HepG2 (cell line): Measurements from ENCODE around the gene RAD9A. TPM values are rescaled to one million over a fixed set of nuclear protein-coding genes. Genes with fewer than 3 reads are reported as not detected.

Experiments
- ATAC-seq: fragments of 200-7000 bp; cut with Tn5 transposase; 3 replicates; pipeline ENCODE4 v1.9.1; 2020; ENCODE audit warnings: mild to moderate bottlenecking, moderate library complexity
- BruUV-seq: library from RNA; stranded (reverse); fragments of 400-500 nt; replicated peaks from 2 replicates; lab custom pipeline; 2021; lab: Mats Ljungman, UMichigan
- CTCF ChIA-PET: fragments of 300-600 bp; formaldehyde crosslinking; extraction: SDS; loops from one replicate; lab custom pipeline; 2021; ENCODE audit warnings: low total read pairs, inconsistent platforms, low intra/inter-chr PET ratio; lab: Yijun Ruan, JAX
- POLR2A ChIA-PET: fragments of 350-600 bp; sonication (Branson Sonifier 250); formaldehyde crosslinking; loops from one replicate; lab custom pipeline; 2020; ENCODE audit warnings: antibody characterized with exemption, inconsistent platforms; lab: Yijun Ruan, JAX
- DNase-seq: peaks from one replicate; pipeline ENCODE4 v3.0.0-alpha.2; 2015; ENCODE audit warnings: low spot score
- FAIRE-seq: peaks from 3 replicates; lab custom pipeline; 2011; peaks lifted over from hg19 to GRCh38; lab: Jason Lieb, UNC
- H2AFZ ChIP-seq: one replicate; pipeline ENCODE4 v1.6.1; 2011; ENCODE audit warnings: low read length, inconsistent platforms
- H3K27ac ChIP-seq: fragments of 300-600 bp; 3 replicates; pipeline ENCODE4 v1.8.0; 2011; ENCODE audit warnings: mixed run types, mild to moderate bottlenecking, mixed read lengths, low read length, inconsistent platforms; ENCODE audit not compliant: insufficient read depth; ENCODE audit errors: extremely low read length
- H3K27me3 ChIP-seq, 2 experiments: fragments of 200-600 bp in 1 of 2; 2 replicates in 1 of 2; 3 replicates in 1 of 2; pipeline versions ENCODE4 v1.6.0 to v1.8.0; 2011; ENCODE audit warnings: low read length in 2 of 2, mild to moderate bottlenecking in 2 of 2, moderate library complexity in 2 of 2, inconsistent platforms in 1 of 2; ENCODE audit not compliant: insufficient read depth in 2 of 2, control insufficient read depth in 1 of 2
- H3K36me3 ChIP-seq, 2 experiments: fragments of 200-600 bp in 1 of 2; replicated peaks in 1 of 2; 2 replicates in 1 of 2; 3 replicates in 1 of 2; pipeline versions ENCODE4 v1.5.1 to v1.8.0; 2011; ENCODE audit warnings: low read length in 2 of 2, inconsistent platforms in 1 of 2; ENCODE audit not compliant: insufficient read depth in 2 of 2, control insufficient read depth in 1 of 2
- H3K4me1 ChIP-seq: 2 replicates; pipeline ENCODE4 v1.5.1; 2012; ENCODE audit warnings: low read length, inconsistent platforms; ENCODE audit not compliant: insufficient read depth
- H3K4me2 ChIP-seq: 2 replicates; pipeline ENCODE4 v1.6.0; 2011; ENCODE audit warnings: low read depth, low read length, inconsistent platforms
- H3K4me3 ChIP-seq, 3 experiments: fragments of 200-600 bp in 1 of 3; sonication (generic), shearing (Covaris generic) in 1 of 3; replicated peaks in 1 of 3; 2 replicates each; pipeline ENCODE4 v1.5.1; 2011 to 2016; ENCODE audit warnings: low read length in 3 of 3, inconsistent platforms in 2 of 3, low read depth in 2 of 3, mild to moderate bottlenecking in 2 of 3, control low read depth in 1 of 3, mixed read lengths in 1 of 3; ENCODE audit not compliant: insufficient read depth in 1 of 3
- H3K79me2 ChIP-seq: one replicate; pipeline ENCODE4 v1.6.1; 2011; ENCODE audit warnings: low read length, inconsistent platforms; ENCODE audit not compliant: insufficient read depth
- H3K9ac ChIP-seq: 2 replicates; pipeline ENCODE4 v1.6.0; 2011; ENCODE audit warnings: mild to moderate bottlenecking, low read depth, low read length, inconsistent platforms; ENCODE audit not compliant: insufficient read depth
- H3K9me3 ChIP-seq: 2 replicates; pipeline ENCODE4 v1.5.1; 2012; ENCODE audit warnings: mild to moderate bottlenecking, low read length
- H4K20me1 ChIP-seq: 2 replicates; pipeline ENCODE4 v1.6.0; 2011; ENCODE audit warnings: inconsistent platforms, mild to moderate bottlenecking, low read length, moderate library complexity; ENCODE audit not compliant: insufficient read depth
- FOSL2 ChIP-seq: sonication (generic); formaldehyde crosslinking; IDR thresholded peaks from 2 replicates; pipeline ENCODE4 v1.4.0; 2020; ENCODE audit warnings: missing genetic modification reagents
- HNRNPL ChIP-seq: fragments of 200-400 bp; formaldehyde crosslinking; IDR thresholded peaks from 2 replicates; pipeline ENCODE4 v1.6.1; 2017; ENCODE audit warnings: mild to moderate bottlenecking, low read depth, low read length
- MAFG ChIP-seq: sonication (generic); formaldehyde crosslinking; IDR thresholded peaks from 2 replicates; pipeline ENCODE4 v1.5.1; 2020; ENCODE audit warnings: mild to moderate bottlenecking, missing genetic modification reagents
- POGK ChIP-seq: sonication (generic); formaldehyde crosslinking; conservative IDR thresholded peaks from 2 replicates; pipeline ENCODE4 v1.8.0; 2022; ENCODE audit warnings: mild to moderate bottlenecking, moderate library complexity, missing genetic modification reagents
- ZBTB49 ChIP-seq: sonication (generic); formaldehyde crosslinking; IDR thresholded peaks from 2 replicates; pipeline ENCODE4 v1.4.0; 2020; ENCODE audit warnings: missing genetic modification reagents, borderline replicate concordance
- ZNF263 ChIP-seq: sonication (generic); formaldehyde crosslinking; IDR thresholded peaks from 2 replicates; pipeline ENCODE4 v1.4.0; 2020; ENCODE audit warnings: missing genetic modification reagents
- ZNF687 ChIP-seq: sonication (generic); formaldehyde crosslinking; IDR thresholded peaks from 2 replicates; pipeline ENCODE4 v1.5.1; 2020; ENCODE audit warnings: mild to moderate bottlenecking, missing genetic modification reagents, moderate library complexity
- WGBS: methylation state at CpG from one replicate; pipeline ENCODE4 v1.1.6; 2017; ENCODE audit warnings: low lambda C conversion rate; 5-methylcytosine and 5-hydroxymethylcytosine counted together
- in situ Hi-C: cut with HindIII; loops from 2 replicates; pipeline ENCODE4 v1.10.0; 2017; ENCODE audit warnings: low pct_unique_long_range_greater_than_20kb; ENCODE audit not compliant: extremely low pct_ligation_motif_present
- intact Hi-C: fragments of 100-400 bp; cut with micrococcal nuclease; formaldehyde crosslinking; loops from one replicate; pipeline ENCODE4 v1.10.0; 2022; ENCODE audit not compliant: unreplicated experiment
- polyA plus RNA-seq, 8 experiments: library from polyadenylated mRNA; depleted of rRNA in 3 of 8; stranded (reverse) in 7 of 8; unstranded in 1 of 8; fragments of >200 nt; fragmentation: Illumina TruSeq in 4 of 8; extraction: Trizol in 4 of 8; gene quantifications; 2 replicates each; pipeline versions ENCODE4 v1.2.1 to v1.2.3, GENCODE V29; 2011 to 2016; ENCODE audit warnings: low read depth in 4 of 8, missing spikeins in 1 of 8, mixed read lengths in 1 of 8; ENCODE audit not compliant: insufficient read depth in 1 of 8
- total RNA-seq, 5 experiments: library from RNA; depleted of rRNA; stranded (reverse); fragments of >200 nt; fragmentation: Illumina TruSeq; extraction: Trizol; gene quantifications; 2 replicates each; pipeline ENCODE4 v1.2.3, GENCODE V29; 2016; ENCODE audit warnings: low read depth in 1 of 5

Gene RAD9A
- total and polyA plus RNA-seq, 2 of the 13 experiments (the other 11 are each of a cell fraction or from before 2014, with no cell fraction given) = 10.1 to 15.7 TPM

- Histone ChIP-seq H3K4me3 (peak overlapping the region in 1 of 3 experiments; percentile 47; a peak in 2 of 6 replicates), H3K9me3 (no peaks in the 10 kb centered on the region), H3K4me1 (peaks cover 36% of the 10 kb centered on the region), H2AFZ (no peak overlapping the region), H3K27me3 (peaks cover 2 to 29% of the 10 kb centered on the region in 2 experiments; a peak in 3 of 5 replicates), H3K79me2 (no peaks in the 10 kb centered on the region), H3K36me3 (no peaks in the 10 kb centered on the region), H3K9ac (0 out of 2 replicates have a peak overlapping the region, but pooled peaks have one; percentile 5), H4K20me1 (no peaks in the 10 kb centered on the region), H3K27ac (no peak overlapping the region), H3K4me2 (peak overlapping the region; percentile 45; the same call in 1 of the 2 replicates)
- DNase-seq = no peak
- POLR2A ChIA-PET = interaction anchor here (0.5 to 18.5 kb wide), 2 partner anchors 22 to 26 kb away, joined by 3 to 365 read pairs; partner anchors contain the start of genes POLD4 and PPP1CA
- ATAC-seq = peak; percentile 8; the same call in 1 of the 3 replicates
- FAIRE-seq = no peak
- CTCF ChIA-PET = no interaction called here
- in situ Hi-C loops = loop anchor here (5.0 kb wide), 1 partner anchor 117 kb away; no protein-coding TSS in a partner anchor
- 20% methylated on average over 14 of the region's 23 CpGs for WGBS
- intact Hi-C loops = loop anchor here (10.0 kb wide), 1 partner anchor 135 kb away; no protein-coding TSS in a partner anchor
- BruUV-seq = no TSS peak
- TF ChIP-seq FOSL2 (peak; percentile 45; the same call in 1 of the 2 replicates), HNRNPL (0 out of 2 replicates have a peak, but pooled peaks have one; percentile 69), ZNF263 (peak; percentile 88), ZNF687 (peak; percentile 12), ZBTB49 (CRISPR knock-in tag) (no peak), MAFG (no peak), POGK (CRISPR knock-in tag) (no peak)
Measured at GRCh38 chr11:67379061-67380058, 12.4 kb upstream of the RAD9A start.
